CD8-positive, alpha-beta memory T cell (primary cell): ENCODE data around the gene HELZ. TPM values are rescaled to one million over a fixed set of nuclear protein-coding genes. Genes with fewer than 3 reads are reported as not detected.
A peak's percentile ranks its signal among the peaks of the same experiment; 100 is the strongest.
"Not testable (repeated sequence)": the region's sequence is repeated elsewhere in the genome, so short reads cannot be mapped to it uniquely, and the experiment has no call there.

ENCODE experiments used
- CTCF ChIA-PET: fragments of 350-600 bp; sonication (Branson Sonifier 250); formaldehyde crosslinking; loops from one replicate; lab custom pipeline; 2021; ENCODE audit warnings: antibody characterized with exemption; lab: Charles Lee
- POLR2A ChIA-PET: fragments of 350-600 bp; sonication (Branson Sonifier 250); formaldehyde crosslinking; loops from one replicate; lab custom pipeline; 2021; ENCODE audit warnings: antibody characterized with exemption; lab: Charles Lee
- DNase-seq, 5 donors: peaks; one replicate each; pipeline versions ENCODE4 v3.0.0 to v3.0.0-alpha.2; 2020 to 2022; ENCODE audit warnings: mixed read lengths in 1 of 5
- H3K27ac ChIP-seq: one replicate; pipeline ENCODE4 v1.7.0; 2013; ENCODE audit warnings: low read depth, mild to moderate bottlenecking, low read length, moderate library complexity
- H3K27me3 ChIP-seq: 2 replicates; pipeline ENCODE4 v1.7.0; 2013; ENCODE audit warnings: low read length, mild to moderate bottlenecking; ENCODE audit not compliant: insufficient read depth, poor library complexity, severe bottlenecking
- H3K36me3 ChIP-seq: 2 replicates; pipeline ENCODE4 v1.7.0; 2013; ENCODE audit warnings: mild to moderate bottlenecking, low read length, moderate library complexity; ENCODE audit not compliant: insufficient read depth
- H3K4me1 ChIP-seq: 2 replicates; pipeline ENCODE4 v1.7.0; 2013; ENCODE audit warnings: mild to moderate bottlenecking, low read length, moderate library complexity; ENCODE audit not compliant: insufficient read depth
- H3K4me3 ChIP-seq: 2 replicates; pipeline ENCODE4 v1.7.0; 2013; ENCODE audit warnings: mild to moderate bottlenecking, low read length
- H3K9me3 ChIP-seq: 2 replicates; pipeline ENCODE4 v1.7.0; 2013; ENCODE audit warnings: mild to moderate bottlenecking, low read length
- H3K27ac Mint-ChIP-seq, 8 donors: one replicate each; pipeline ENCODE4 v1.8.0; 2020 to 2021; ENCODE audit warnings: mixed read lengths in 8 of 8, mild to moderate bottlenecking in 6 of 8, inconsistent platforms in 3 of 8, moderate library complexity in 3 of 8
- H3K27me3 Mint-ChIP-seq, 2 donors: one replicate each; pipeline ENCODE4 v1.8.0; 2020 to 2021; ENCODE audit warnings: mixed read lengths in 2 of 2, mild to moderate bottlenecking in 1 of 2, moderate library complexity in 1 of 2
- H3K36me3 Mint-ChIP-seq, 3 donors: one replicate each; pipeline ENCODE4 v1.8.0; 2020 to 2021; ENCODE audit warnings: mixed read lengths in 3 of 3, inconsistent platforms in 1 of 3, mild to moderate bottlenecking in 1 of 3
- H3K4me1 Mint-ChIP-seq, 3 donors: one replicate each; pipeline ENCODE4 v1.8.0; 2020 to 2021; ENCODE audit warnings: mixed read lengths in 3 of 3, inconsistent platforms in 1 of 3, mild to moderate bottlenecking in 1 of 3
- H3K4me3 Mint-ChIP-seq, 7 donors: one replicate each; pipeline ENCODE4 v1.8.0; 2020 to 2021; ENCODE audit warnings: mixed read lengths in 7 of 7, mild to moderate bottlenecking in 6 of 7, moderate library complexity in 4 of 7, inconsistent platforms in 2 of 7
- H3K9me3 Mint-ChIP-seq, 5 donors: one replicate each; pipeline ENCODE4 v1.8.0; 2020 to 2022; ENCODE audit warnings: mixed read lengths in 5 of 5, mild to moderate bottlenecking in 3 of 5, moderate library complexity in 2 of 5, inconsistent platforms in 1 of 5
- polyA plus RNA-seq: library from polyadenylated mRNA; unstranded; fragments of 300-500 nt; fragmentation: Illumina TruSeq; gene quantifications from one replicate; pipeline ENCODE4 v1.2.3, GENCODE V29; 2021
- total RNA-seq, 2 experiments: library from RNA; stranded (reverse); gene quantifications; one replicate each; pipeline ENCODE4 v1.2.3, GENCODE V29; 2021

HELZ gene
- total and polyA plus RNA-seq, 3 experiments from 2014 or later = 56.4 to 85.0 (median 62.5) TPM

- Mint-ChIP-seq H3K4me3 (peak overlapping the region in 4 of 7 donors; percentile 19 to 65 (median 30)), H3K27ac (peak overlapping the region in 3 of 8 donors; percentile 19 to 48 (median 47)), H3K27me3 (no peaks in the 10 kb centered on the region), H3K36me3 (no peaks in the 10 kb centered on the region), H3K9me3 (no peaks in the 10 kb centered on the region), H3K4me1 (peaks cover 28 to 48% (median 46%) of the 10 kb centered on the region in 3 donors)
- no peak overlapping the region for H3K4me3 ChIP-seq
- H3K27ac ChIP-seq = no peak overlapping the region
- ChIA-PET POLR2A (no interaction called here), CTCF (no interaction called here)
- DNase-seq = no peak
- peaks cover 22% of the 10 kb centered on the region for H3K4me1 ChIP-seq
- H3K36me3 ChIP-seq = no peaks in the 10 kb centered on the region
- no peaks in the 10 kb centered on the region for H3K27me3 ChIP-seq
- H3K9me3 ChIP-seq = no peaks in the 10 kb centered on the region
Measured at GRCh38 chr17:67260170-67260987, 15.4 kb upstream of the HELZ start.

DNA sequence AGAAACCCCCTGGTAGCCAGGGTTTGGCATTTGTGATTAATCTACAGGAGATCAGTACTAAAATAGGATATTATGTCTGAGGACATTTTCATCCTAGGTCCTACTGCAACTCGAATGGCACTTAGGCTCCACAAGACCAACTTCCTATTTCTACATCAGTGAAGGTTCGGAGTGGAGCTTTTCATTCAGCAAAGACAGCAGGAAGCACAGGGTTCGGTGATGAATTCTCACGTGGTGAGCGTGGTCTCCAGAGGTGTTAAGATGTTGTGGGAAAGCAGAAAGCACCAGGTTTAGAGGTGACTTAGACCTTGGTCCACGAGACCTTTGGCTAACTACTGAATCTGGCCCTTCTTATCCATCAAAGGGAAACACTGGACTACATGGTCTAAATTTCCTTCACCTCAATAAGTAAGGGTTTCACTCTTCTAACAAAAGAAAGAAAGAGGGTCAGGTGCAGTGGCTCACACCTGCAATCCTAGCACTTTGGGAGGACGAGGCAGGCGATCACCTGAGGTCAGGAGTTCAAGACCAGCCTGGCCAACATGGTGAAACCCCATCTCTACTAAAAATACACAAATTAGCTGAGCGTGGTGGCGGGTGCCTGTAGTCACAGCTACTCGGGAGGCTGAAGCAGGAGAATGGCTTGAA lies 13.9 kb upstream of the HELZ start:
- Histone ChIP-seq H3K36me3 (no peaks in the 10 kb centered on the region), H3K4me3 (no peak overlapping the region), H3K27me3 (no peaks in the 10 kb centered on the region), H3K9me3 (no peaks in the 10 kb centered on the region), H3K27ac (no peak overlapping the region), H3K4me1 (peaks cover 22% of the 10 kb centered on the region)
- H3K4me3 Mint-ChIP-seq = peak overlapping the region; percentile 65 to 82 (median 78)
- DNase-seq = peak in 4 of 5 donors; percentile 26 to 71 (median 58)
- H3K4me1 Mint-ChIP-seq = peaks cover 28 to 49% (median 46%) of the 10 kb centered on the region in 3 donors
- H3K27ac Mint-ChIP-seq = peak overlapping the region; percentile 23 to 93 (median 82)
- H3K27me3 Mint-ChIP-seq = no peaks in the 10 kb centered on the region
- CTCF ChIA-PET = interaction anchor here (0.7 to 2.9 kb wide), 4 partner anchors 14 to 37 kb away, joined by 3 to 14 read pairs (median 6); no protein-coding TSS in a partner anchor
- H3K9me3 Mint-ChIP-seq = no peaks in the 10 kb centered on the region
- POLR2A ChIA-PET = interaction anchor here (0.7 to 1.2 kb wide), 3 partner anchors 12 to 596 kb away, joined by 4 to 13 read pairs (median 12); partner anchors contain the start of gene HELZ
- no peaks in the 10 kb centered on the region for H3K36me3 Mint-ChIP-seq

DNA sequence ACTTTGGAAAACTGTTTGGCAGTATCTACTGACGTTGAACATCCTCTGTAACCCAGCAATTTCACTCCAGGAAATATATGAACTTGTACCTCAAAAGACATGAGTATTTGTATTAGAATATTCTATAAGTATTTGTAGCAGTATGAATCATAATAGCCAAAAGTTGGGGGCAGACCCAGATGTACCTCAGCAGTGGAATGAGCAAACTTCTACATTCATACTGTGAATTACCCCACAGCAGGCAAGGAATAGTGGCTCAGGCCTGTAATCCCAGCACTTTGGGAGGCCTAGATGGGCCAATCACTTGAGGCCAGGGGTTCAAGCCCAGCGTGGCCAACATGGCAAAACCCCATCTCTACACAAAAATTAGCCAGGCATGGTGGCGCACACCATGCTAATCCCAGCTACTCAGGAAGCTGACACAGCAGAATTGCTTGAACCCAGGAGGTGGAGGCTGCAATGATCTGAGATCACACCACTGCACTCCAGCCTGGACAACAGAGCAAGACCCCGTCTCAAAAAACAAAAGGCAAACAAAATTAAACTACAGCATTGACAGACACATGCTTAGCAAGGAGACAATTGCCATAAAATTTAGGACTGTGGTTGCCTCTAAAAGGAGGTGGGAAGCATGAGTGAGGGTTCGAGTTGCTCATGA lies 11.2 kb upstream of the HELZ start:
- no peaks in the 10 kb centered on the region for H3K27me3 Mint-ChIP-seq
- peak overlapping the region in 1 of 7 donors; percentile 5 for H3K4me3 Mint-ChIP-seq
- H3K27ac Mint-ChIP-seq = no peak overlapping the region

DNA sequence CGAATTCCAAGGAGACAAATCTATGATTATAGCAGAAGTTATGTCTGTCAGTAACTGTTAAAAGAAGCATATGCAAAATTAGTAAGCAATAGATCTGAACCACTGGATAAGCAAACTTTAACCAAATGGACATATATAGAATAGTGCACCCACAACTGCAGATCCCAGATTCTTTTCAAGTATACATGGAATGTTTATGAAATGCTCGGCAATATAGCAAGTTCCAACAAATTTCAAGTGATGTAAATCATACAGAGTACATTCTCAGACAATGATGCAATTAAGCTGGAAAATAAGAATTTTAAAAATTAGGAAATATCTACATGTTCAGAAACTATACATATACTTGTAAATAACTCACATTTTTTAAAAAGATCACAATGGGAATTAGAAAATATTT lies 8.4 kb upstream of the HELZ start:
- H3K27ac Mint-ChIP-seq = no peak overlapping the region
- ChIA-PET POLR2A (no interaction called here), CTCF (interaction anchor here (0.9 to 1.8 kb wide), 3 partner anchors 15 to 39 kb away, joined by 4 to 5 read pairs (median 4); no protein-coding TSS in a partner anchor)
- no peaks in the 10 kb centered on the region for H3K36me3 ChIP-seq
- H3K4me3 ChIP-seq = no peak overlapping the region
- no peaks in the 10 kb centered on the region for H3K9me3 Mint-ChIP-seq
- H3K27ac ChIP-seq = no peak overlapping the region
- no peaks in the 10 kb centered on the region for H3K36me3 Mint-ChIP-seq
- peaks cover 13% of the 10 kb centered on the region for H3K4me1 ChIP-seq
- H3K9me3 ChIP-seq = no peaks in the 10 kb centered on the region
- H3K4me1 Mint-ChIP-seq = peaks cover 15 to 27% (median 25%) of the 10 kb centered on the region in 3 donors
- no peaks in the 10 kb centered on the region for H3K27me3 Mint-ChIP-seq
- no peak for DNase-seq
- H3K4me3 Mint-ChIP-seq = no peak overlapping the region
- no peaks in the 10 kb centered on the region for H3K27me3 ChIP-seq

More for the DNA sequence above, 11.2 kb upstream of the HELZ start:
- H3K9me3 ChIP-seq = no peaks in the 10 kb centered on the region
- H3K36me3 Mint-ChIP-seq = no peaks in the 10 kb centered on the region
- DNase-seq = no peak
- no peak overlapping the region for H3K4me3 ChIP-seq
- H3K4me1 Mint-ChIP-seq = peaks cover 27 to 44% (median 42%) of the 10 kb centered on the region in 3 donors
- no peaks in the 10 kb centered on the region for H3K9me3 Mint-ChIP-seq
- H3K36me3 ChIP-seq = no peaks in the 10 kb centered on the region
- ChIA-PET CTCF (interaction anchor here (1.4 to 2.9 kb wide), 2 partner anchors 9 to 34 kb away, joined by 4 to 14 read pairs; no protein-coding TSS in a partner anchor), POLR2A (interaction anchor here (1.8 kb wide), 1 partner anchor 9 kb away, joined by 7 read pairs; no protein-coding TSS in a partner anchor)
- H3K27me3 ChIP-seq = no peaks in the 10 kb centered on the region
- no peak overlapping the region for H3K27ac ChIP-seq
- H3K4me1 ChIP-seq = peaks cover 22% of the 10 kb centered on the region

DNA sequence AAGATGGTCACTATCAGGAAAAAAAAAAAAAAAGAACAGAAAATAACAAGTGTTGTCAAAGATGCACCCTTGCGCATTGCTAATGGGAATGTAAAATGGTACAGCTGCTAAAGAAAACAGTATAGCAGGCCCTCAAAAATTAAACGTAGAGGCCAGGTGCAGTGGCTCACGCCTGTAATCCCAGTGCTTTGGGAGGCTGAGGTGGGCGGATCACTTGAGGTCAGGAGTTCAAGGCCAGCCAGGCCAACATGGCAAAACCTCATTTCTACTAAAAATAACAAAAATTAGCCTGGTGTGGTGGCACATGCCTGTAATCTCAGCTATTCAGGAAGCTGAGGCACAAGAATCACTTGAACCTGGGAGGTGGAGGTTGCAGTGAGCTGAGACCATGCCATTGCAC lies 6.6 kb upstream of the HELZ start:
- DNase-seq, H3K4me3 Mint-ChIP-seq, H3K27ac Mint-ChIP-seq, H3K27me3 ChIP-seq, H3K9me3 ChIP-seq, H3K36me3 ChIP-seq, H3K4me3 ChIP-seq, POLR2A ChIA-PET, H3K27ac ChIP-seq, H3K36me3 Mint-ChIP-seq, H3K27me3 Mint-ChIP-seq, H3K9me3 Mint-ChIP-seq, CTCF ChIA-PET: not testable (repeated sequence)
- peaks cover 18 to 32% (median 31%) of the 10 kb centered on the region in 3 donors for H3K4me1 Mint-ChIP-seq
- peaks cover 11% of the 10 kb centered on the region for H3K4me1 ChIP-seq

GRCh38 chr17:67248291-67248690 lies 3.3 kb upstream of the HELZ start:
- DNase-seq = no peak
- POLR2A ChIA-PET = interaction anchor here (1.2 kb wide), 1 partner anchor 8 kb away, joined by 7 read pairs; no protein-coding TSS in a partner anchor
- Histone ChIP-seq H3K9me3 (no peaks in the 10 kb centered on the region), H3K4me3 (no peak overlapping the region), H3K36me3 (no peaks in the 10 kb centered on the region), H3K4me1 (peaks cover 26% of the 10 kb centered on the region), H3K27me3 (no peaks in the 10 kb centered on the region), H3K27ac (no peak overlapping the region)
- CTCF ChIA-PET = interaction anchor here (1.1 kb wide), 1 partner anchor 9 kb away, joined by 3 read pairs; no protein-coding TSS in a partner anchor
- Mint-ChIP-seq H3K36me3 (peaks cover 1 to 13% (median 4%) of the 10 kb centered on the region in 3 donors), H3K27ac (peak overlapping the region in 7 of 8 donors; percentile 32 to 89 (median 83)), H3K4me3 (peak overlapping the region in 6 of 7 donors; percentile 10 to 71 (median 34)), H3K27me3 (no peaks in the 10 kb centered on the region), H3K9me3 (no peaks in the 10 kb centered on the region), H3K4me1 (peaks cover 30 to 35% (median 34%) of the 10 kb centered on the region in 3 donors)

- Histone ChIP-seq H3K27me3 (no peaks in the 10 kb centered on the region), H3K9me3 (no peaks in the 10 kb centered on the region), H3K27ac (no peak overlapping the region), H3K4me1 (peaks cover 29% of the 10 kb centered on the region), H3K4me3 (peak overlapping the region; percentile 25), H3K36me3 (no peaks in the 10 kb centered on the region)
- no peaks in the 10 kb centered on the region for H3K9me3 Mint-ChIP-seq
- ChIA-PET CTCF (interaction anchor here (0.9 to 1.0 kb wide), 3 partner anchors 9 to 26 kb away, joined by 3 to 4 read pairs (median 4); no protein-coding TSS in a partner anchor), POLR2A (interaction anchor here (0.8 to 1.2 kb wide), 3 partner anchors 9 to 118 kb away, joined by 3 to 7 read pairs (median 4); no protein-coding TSS in a partner anchor)
- peaks cover 1 to 15% (median 4%) of the 10 kb centered on the region in 3 donors for H3K36me3 Mint-ChIP-seq
- H3K4me3 Mint-ChIP-seq = peak overlapping the region; percentile 88 to 95 (median 91)
- peak overlapping the region; percentile 76 to 97 (median 95) for H3K27ac Mint-ChIP-seq
- peaks cover 36 to 43% (median 42%) of the 10 kb centered on the region in 3 donors for H3K4me1 Mint-ChIP-seq
- DNase-seq = no peak
- no peaks in the 10 kb centered on the region for H3K27me3 Mint-ChIP-seq
Measured at GRCh38 chr17:67247416-67247900, 2.5 kb upstream of the HELZ start.
